HUES6 (cell line): Measurements from ENCODE around the gene CCDC24.
A peak's percentile ranks its signal among the peaks of the same experiment; 100 is the strongest.

Experiments used
- H3K27ac ChIP-seq: 2 replicates; pipeline ENCODE4 v1.7.0; 2013; ENCODE audit warnings: low read depth, mild to moderate bottlenecking, low read length, inconsistent platforms
- H3K27me3 ChIP-seq: 2 replicates; pipeline ENCODE4 v1.6.1; 2013; ENCODE audit warnings: low read length; ENCODE audit not compliant: control insufficient read depth, insufficient read depth
- H3K36me3 ChIP-seq: 2 replicates; pipeline ENCODE4 v1.6.1; 2013; ENCODE audit warnings: low read length; ENCODE audit not compliant: control insufficient read depth, insufficient read depth
- H3K4me1 ChIP-seq: 2 replicates; pipeline ENCODE4 v1.6.1; 2013; ENCODE audit warnings: low read length; ENCODE audit not compliant: control insufficient read depth, insufficient read depth
- H3K4me3 ChIP-seq: 2 replicates; pipeline ENCODE4 v1.5.1; 2013; ENCODE audit warnings: low read depth, low read length
- H3K9ac ChIP-seq: one replicate; pipeline ENCODE4 v1.6.1; 2013; ENCODE audit warnings: mild to moderate bottlenecking, low read length
- H3K9me3 ChIP-seq: 2 replicates; pipeline ENCODE4 v1.6.1; 2013; ENCODE audit warnings: low read depth, low read length; ENCODE audit not compliant: control insufficient read depth, insufficient read depth

Gene CCDC24

DNA sequence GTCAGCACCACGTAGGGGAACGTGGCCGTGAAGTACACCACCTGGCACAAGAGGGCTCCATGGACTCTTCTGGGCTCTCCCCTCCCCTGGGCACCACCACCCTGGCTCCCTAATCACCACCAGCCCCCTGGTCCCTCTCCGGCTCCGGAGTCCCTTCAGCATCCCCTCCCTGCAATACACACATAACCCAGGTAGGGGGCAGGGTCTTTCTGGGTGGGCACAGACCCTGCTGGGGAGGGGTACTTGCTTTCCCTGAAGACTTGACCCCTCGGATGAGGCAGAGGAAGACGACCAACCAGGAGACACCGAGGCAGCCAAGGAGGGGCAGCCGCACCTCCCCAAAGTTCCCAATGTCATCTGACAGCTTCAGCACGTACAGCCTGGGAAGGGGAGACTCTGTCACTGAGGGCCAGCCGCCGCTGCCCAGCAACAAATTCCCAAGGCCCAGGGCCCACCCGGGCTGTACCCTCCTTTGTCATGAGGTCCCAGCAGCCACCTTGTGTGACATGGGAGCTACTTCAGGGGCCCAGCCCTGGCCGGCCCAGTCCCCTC, 11.3 kb downstream of the CCDC24 start:
- H3K27ac ChIP-seq: no peak overlapping the region

DNA sequence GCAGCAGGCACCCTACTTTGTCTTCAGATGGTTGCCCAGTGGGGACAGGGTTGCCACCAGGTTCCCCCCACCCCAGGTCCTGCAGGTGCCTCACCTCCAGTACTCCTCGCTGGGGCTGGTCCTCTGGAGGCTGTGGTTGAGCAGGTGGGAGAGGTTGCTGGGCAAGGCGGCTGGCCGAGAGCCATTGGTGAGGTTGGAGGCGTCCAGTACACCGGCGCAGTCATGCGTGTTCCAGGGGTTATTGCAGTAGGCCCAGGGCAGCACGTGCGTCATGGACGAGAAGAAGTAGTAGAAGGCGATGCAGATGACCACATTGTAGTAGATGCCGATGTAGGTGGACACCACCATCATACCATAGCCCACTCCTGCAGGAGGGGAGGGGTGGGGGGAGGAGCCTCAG, 16.9 kb downstream of the CCDC24 start:
- Histone ChIP-seq H3K36me3 (peaks cover 13% of the 10 kb centered on the region; the same call in 1 of the 2 replicates), H3K4me3 (no peak overlapping the region), H3K27me3 (no peaks in the 10 kb centered on the region), H3K4me1 (peaks cover 4% of the 10 kb centered on the region; the same call in 1 of the 2 replicates), H3K9ac (no peak overlapping the region), H3K27ac (no peak overlapping the region), H3K9me3 (no peaks in the 10 kb centered on the region)

More for the DNA sequence above, 11.3 kb downstream of the CCDC24 start:
- Histone ChIP-seq H3K9ac (no peak overlapping the region), H3K36me3 (peaks cover 24% of the 10 kb centered on the region; the same call in 1 of the 2 replicates), H3K9me3 (no peaks in the 10 kb centered on the region), H3K4me1 (no peaks in the 10 kb centered on the region; the same call in 1 of the 2 replicates), H3K27me3 (no peaks in the 10 kb centered on the region), H3K4me3 (no peak overlapping the region)

DNA sequence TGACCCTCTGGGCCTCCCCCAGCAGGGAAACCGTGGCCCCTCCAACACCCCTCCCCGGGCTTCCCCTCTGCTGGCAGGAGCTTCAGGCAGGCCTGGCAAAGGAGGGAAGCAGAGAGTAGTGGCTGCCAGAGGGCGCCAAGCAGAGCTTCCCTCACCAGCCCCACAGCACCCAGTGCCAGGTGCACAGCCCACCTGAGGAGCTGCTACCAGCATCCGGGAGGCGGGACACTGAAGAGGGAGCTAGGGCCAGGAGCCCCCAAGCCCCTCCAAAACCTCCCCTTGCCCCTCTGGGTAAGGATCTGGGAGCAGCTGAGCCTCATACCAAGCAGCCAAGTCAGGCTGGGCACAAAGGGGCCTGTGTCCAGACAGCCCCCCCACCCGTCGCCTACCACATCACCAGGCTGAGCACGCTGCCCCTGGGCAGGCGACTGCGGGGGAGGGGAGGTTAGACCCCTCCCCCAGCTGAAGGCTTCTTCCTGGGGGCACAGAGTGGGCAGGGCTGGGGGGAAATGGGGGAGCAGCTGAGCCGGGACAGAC, 19.6 kb downstream of the CCDC24 start:
- Histone ChIP-seq H3K27me3 (no peaks in the 10 kb centered on the region), H3K9ac (no peak overlapping the region), H3K27ac (no peak overlapping the region; the same call in 1 of the 2 replicates), H3K36me3 (peaks cover 13% of the 10 kb centered on the region; the same call in 1 of the 2 replicates), H3K9me3 (no peaks in the 10 kb centered on the region), H3K4me3 (no peak overlapping the region), H3K4me1 (peaks cover 4% of the 10 kb centered on the region; the same call in 1 of the 2 replicates)

DNA sequence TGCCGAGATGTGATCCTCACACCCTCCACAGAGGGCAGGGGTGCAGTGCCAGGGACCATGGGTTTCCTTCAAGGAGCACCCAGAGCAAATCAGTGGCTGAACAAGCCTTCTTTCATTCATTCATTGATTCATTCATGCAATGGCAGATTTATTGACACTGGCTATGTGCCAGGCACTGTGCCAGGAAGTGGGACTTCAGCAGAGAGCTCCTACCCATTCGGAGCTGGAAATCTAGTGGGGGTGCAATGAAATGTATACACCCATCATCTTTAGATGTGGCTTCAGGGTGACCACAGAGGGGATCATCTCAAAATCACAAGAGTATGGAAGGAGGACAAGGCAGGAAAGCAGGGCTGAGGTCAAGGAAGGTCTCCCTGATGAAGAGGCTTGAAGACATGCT, 21.0 kb downstream of the CCDC24 start:
- Histone ChIP-seq H3K4me1 (peaks cover 4% of the 10 kb centered on the region; the same call in 1 of the 2 replicates), H3K36me3 (peaks cover 13% of the 10 kb centered on the region; the same call in 1 of the 2 replicates), H3K4me3 (no peak overlapping the region), H3K9ac (no peak overlapping the region), H3K27ac (no peak overlapping the region), H3K9me3 (no peaks in the 10 kb centered on the region), H3K27me3 (no peaks in the 10 kb centered on the region)

DNA sequence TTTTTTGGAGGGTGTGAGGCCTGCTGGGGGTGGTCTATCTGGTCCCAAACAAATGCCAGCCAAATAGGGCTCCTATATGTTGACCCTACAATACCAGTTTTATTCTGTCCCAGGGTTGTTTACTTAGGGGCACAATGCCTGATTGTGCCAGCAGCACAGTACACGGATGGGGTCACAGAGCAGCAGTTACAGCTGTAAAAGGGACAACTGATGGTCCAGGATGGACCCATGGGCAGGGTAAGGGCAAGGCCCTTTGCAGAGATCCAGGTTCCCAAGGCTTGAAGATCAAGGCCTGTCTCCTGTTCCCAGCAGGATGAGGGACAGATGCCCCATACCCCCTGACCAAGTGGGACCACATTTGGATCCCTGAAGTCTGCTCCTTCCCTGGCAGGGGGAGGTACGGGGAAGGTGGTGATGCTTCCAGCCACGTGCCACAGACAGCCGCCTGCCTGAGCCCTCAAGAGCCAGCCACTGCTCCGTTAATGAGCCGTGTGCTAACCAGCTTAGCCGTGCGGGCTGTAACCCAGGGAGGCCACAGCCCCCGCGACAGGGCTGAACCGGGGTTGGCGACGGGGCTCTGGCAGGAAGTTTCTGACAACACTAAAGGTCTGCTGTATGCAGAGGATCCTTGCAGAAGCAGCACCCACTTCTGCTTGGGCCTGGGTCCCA, 21.7 kb downstream of the CCDC24 start:
- H3K27ac ChIP-seq: no peak overlapping the region
- H3K9ac ChIP-seq: no peak overlapping the region
- peaks cover 10% of the 10 kb centered on the region; the same call in 1 of the 2 replicates for H3K36me3 ChIP-seq
- no peak overlapping the region for H3K4me3 ChIP-seq
- peaks cover 4% of the 10 kb centered on the region; the same call in 1 of the 2 replicates for H3K4me1 ChIP-seq
- H3K9me3 ChIP-seq: no peaks in the 10 kb centered on the region
- no peaks in the 10 kb centered on the region for H3K27me3 ChIP-seq

DNA sequence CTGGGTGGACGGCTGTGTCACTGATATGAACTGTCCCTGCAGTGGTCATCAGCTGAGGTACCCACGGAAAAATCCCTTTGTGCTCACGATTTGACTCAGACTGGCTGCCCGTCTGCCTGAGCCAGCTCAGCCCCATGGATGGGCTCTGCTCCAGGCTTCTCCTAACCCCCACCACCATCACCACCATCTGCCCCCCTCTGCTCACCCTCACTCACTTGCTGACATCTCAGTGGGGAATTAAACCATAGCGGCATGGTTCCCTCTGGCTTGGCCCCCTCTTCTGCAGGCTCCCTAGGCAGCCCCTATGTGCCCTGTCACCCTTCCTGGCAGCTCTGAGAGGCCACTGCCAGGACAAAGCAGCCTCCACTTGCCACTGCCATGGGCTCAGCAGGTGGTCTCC, 22.6 kb downstream of the CCDC24 start:
- peaks cover 6% of the 10 kb centered on the region; the same call in 1 of the 2 replicates for H3K36me3 ChIP-seq
- no peak overlapping the region for H3K27ac ChIP-seq
- no peak overlapping the region for H3K4me3 ChIP-seq
- peaks cover 4% of the 10 kb centered on the region; the same call in 1 of the 2 replicates for H3K4me1 ChIP-seq
- no peaks in the 10 kb centered on the region for H3K9me3 ChIP-seq
- H3K27me3 ChIP-seq: no peaks in the 10 kb centered on the region
- no peak overlapping the region for H3K9ac ChIP-seq

DNA sequence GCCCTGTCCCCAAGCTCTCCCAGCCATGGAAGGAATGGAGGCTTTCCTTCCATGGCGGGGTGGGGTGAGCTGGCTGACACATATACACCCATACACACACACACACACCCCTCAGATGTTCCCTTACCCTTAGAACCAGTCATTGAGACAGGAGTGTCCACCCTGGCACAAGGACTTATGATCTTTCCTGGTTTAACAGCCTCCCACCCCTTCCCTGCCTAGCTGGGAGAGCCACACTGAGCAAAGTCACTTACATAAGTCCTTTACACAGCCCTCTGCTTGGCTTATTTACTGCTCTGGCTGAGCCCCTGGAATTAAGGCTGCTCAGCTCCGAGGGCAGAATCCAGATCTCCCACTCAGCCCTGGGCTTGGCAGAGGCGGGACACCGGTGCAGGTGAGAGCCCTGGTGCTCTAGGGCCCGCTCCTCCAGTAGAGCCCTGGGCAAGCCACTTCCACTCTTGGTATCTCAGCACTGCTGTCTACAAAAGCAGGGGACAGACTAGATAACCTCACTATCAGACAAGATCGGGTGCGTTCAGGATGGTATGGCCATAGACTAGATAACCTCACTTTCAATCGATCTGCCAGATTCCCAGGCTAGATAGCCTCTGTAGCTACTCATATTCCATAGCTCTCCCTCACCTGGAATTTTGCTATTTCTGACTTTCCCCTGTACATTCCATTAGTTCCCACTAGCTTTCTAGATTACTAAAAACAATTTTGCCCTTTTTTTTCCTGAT, 23.1 kb downstream of the CCDC24 start:
- Histone ChIP-seq H3K4me1 (peaks cover 4% of the 10 kb centered on the region; the same call in 1 of the 2 replicates), H3K4me3 (no peak overlapping the region), H3K36me3 (peaks cover 9% of the 10 kb centered on the region; the same call in 1 of the 2 replicates), H3K27ac (no peak overlapping the region), H3K9me3 (no peaks in the 10 kb centered on the region), H3K9ac (no peak overlapping the region), H3K27me3 (no peaks in the 10 kb centered on the region)

DNA sequence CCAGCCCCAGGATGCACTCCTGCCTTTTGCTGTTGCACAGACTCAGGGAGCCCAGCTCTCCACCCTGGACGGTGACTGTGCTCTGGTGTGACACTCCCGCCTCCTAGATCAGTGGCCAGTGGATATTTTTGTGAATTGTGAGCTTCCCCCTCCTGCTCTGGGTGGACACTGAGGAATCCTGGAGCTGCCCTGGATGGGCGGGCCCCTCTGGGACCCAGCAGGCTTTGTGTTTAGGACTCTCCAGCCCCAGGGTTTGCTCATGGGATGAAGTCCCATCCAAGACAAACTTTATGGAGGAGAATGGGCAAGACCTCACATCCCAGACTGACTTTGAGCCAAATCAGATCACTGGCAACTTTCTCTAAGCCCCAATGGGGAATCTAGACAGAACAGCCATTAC, 23.8 kb downstream of the CCDC24 start:
- H3K4me1 ChIP-seq: peaks cover 4% of the 10 kb centered on the region; the same call in 1 of the 2 replicates
- H3K4me3 ChIP-seq: no peak overlapping the region
- no peaks in the 10 kb centered on the region for H3K27me3 ChIP-seq
- no peak overlapping the region for H3K27ac ChIP-seq
- no peak overlapping the region for H3K9ac ChIP-seq
- 0 out of 2 replicates have a peak, but pooled peaks cover 3% of the 10 kb centered on the region for H3K36me3 ChIP-seq
- H3K9me3 ChIP-seq: no peaks in the 10 kb centered on the region

DNA sequence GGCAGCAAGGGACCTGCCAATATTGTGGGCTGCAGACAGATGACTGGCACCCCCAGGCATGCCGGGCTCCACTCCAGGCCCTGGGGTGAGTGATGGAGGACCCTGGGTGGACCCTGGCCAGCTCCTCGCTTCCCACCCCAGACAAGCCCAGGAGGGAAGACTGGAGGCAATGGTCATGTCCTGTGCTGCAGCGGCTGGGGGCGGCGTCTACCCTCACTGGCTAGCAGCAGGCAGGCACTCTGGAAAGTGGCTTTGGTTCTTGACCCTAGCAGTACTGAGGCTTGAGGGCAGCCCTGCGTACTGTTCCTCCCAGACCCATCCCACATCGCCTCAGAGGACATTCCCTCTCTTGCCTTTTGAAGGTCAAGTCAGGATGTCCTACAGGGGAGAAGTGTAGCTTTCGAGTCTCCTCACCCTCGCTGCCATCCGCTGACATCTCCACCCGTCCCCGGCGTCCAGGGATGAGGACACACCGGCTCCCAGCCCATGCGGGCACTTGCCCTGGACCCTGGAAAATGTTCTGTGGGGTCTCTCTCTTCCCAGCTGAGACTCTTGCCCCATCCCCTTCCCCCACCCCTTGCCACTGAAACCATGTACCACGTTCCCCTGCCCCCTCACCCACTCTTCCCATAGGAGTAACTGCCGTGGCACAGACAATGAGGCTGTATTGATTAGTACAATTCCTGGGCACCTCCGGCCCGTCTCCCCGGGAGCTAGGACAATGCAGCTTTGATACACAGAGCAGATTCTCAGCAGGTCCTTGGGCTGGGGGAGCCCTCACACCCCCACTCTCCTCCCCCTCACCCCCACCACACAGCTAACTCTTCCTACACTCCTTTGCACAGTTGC, 24.9 kb downstream of the CCDC24 start:
- Histone ChIP-seq H3K9ac (no peak overlapping the region), H3K4me1 (peaks cover 3% of the 10 kb centered on the region; the same call in 1 of the 2 replicates), H3K9me3 (no peaks in the 10 kb centered on the region), H3K4me3 (no peak overlapping the region), H3K27ac (no peak overlapping the region), H3K27me3 (no peaks in the 10 kb centered on the region), H3K36me3 (peaks cover 8% of the 10 kb centered on the region; the same call in 1 of the 2 replicates)

DNA sequence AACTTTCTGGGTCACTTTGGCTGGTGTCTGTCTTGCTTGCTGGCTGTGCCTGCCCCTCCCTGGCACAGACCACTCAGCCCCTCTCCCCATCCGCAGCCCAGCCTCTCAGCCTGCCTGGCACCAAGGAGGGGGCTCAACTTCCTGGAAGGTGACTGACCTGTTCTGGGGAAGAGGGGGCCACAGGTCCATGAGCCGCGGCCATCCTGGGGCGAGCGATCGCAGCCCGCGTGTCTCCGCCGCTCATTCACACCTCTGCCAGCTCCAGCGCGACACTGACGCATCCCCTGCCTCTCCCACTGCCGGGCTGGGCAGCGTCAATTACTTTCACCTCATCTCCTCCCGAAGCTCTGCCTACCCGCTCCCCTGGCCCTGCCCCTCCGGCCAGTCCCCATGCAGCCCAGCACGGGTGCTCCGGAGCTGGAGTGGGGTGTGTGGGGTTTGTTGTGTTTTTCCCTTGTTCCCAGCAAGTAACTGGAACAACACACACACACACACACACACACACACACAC, 25.5 kb downstream of the CCDC24 start:
- Histone ChIP-seq H3K27me3 (no peaks in the 10 kb centered on the region), H3K9me3 (no peaks in the 10 kb centered on the region), H3K27ac (no peak overlapping the region), H3K4me1 (no peaks in the 10 kb centered on the region; the same call in 1 of the 2 replicates), H3K4me3 (no peak overlapping the region), H3K9ac (peak overlapping the region; percentile 20), H3K36me3 (peaks cover 12% of the 10 kb centered on the region; the same call in 1 of the 2 replicates)
